GM20000 (cell line): Measurements from ENCODE around the gene S1PR4.
"Not testable (repeated sequence)": the region's sequence is repeated elsewhere in the genome, so short reads cannot be mapped to it uniquely, and the experiment has no call there.

ENCODE experiments used
- DNase-seq: peaks from one replicate; pipeline ENCODE4 v3.0.0; 2012; ENCODE audit warnings: low spot score
- CTCF ChIP-seq: IDR thresholded peaks from 2 replicates; pipeline ENCODE4 v1.5.1; 2012; ENCODE audit warnings: mild to moderate bottlenecking, control low read depth; ENCODE audit errors: extremely low read depth, missing control alignments

S1PR4 gene

GRCh38 chr19:3152419-3152780, 26.2 kb upstream of the S1PR4 start:
- TF ChIP-seq CTCF = no peak
- DNase-seq = no peak

- no peak for TF ChIP-seq CTCF
- no peak for DNase-seq
Measured at GRCh38 chr19:3153286-3154230, 25.0 kb upstream of the S1PR4 start.

GRCh38 chr19:3154447-3154846, 24.1 kb upstream of the S1PR4 start:
- not testable (repeated sequence) for DNase-seq

- DNase-seq = peak; percentile 87
- no peak for TF ChIP-seq CTCF
Measured at GRCh38 chr19:3154957-3155736, 23.4 kb upstream of the S1PR4 start.

- no peak for DNase-seq
- no peak for TF ChIP-seq CTCF
Measured at GRCh38 chr19:3157096-3157845, 21.3 kb upstream of the S1PR4 start.

- DNase-seq = no peak
- no peak for TF ChIP-seq CTCF
Measured at GRCh38 chr19:3159565-3159964, 19.0 kb upstream of the S1PR4 start.

GRCh38 chr19:3160219-3160618, 18.4 kb upstream of the S1PR4 start:
- TF ChIP-seq CTCF = no peak
- DNase-seq = no peak
